ENCODE data around the gene PIK3CD. TPM values are rescaled to one million over a fixed set of nuclear protein-coding genes. Genes with fewer than 3 reads are reported as not detected.

PIK3CD gene
- 12.7 and 14.1 TPM in 2 replicates for total RNA-seq

GRCh38 chr1:9651565-9652378 lies at the start of gene PIK3CD:
Gene PIK3CD (plus strand): TSS chr1:9651731. CDS start chr1:9710456, 58,725 bp downstream.
- Histone ChIP-seq H4K20me1 (ENCODE audit: insufficient read depth, low read length) (no peaks in the 10 kb centered on the region), H3K27ac (ENCODE audit: low read depth, low read length) (no peak within 1 kb of the TSS), H3K79me2 (ENCODE audit: insufficient read depth, low read length) (no peaks in the 10 kb centered on the region), H3K36me3 (ENCODE audit: insufficient read depth, low read length) (no peaks in the 10 kb centered on the region), H3K4me3 (ENCODE audit: insufficient read depth, low read length) (peak within 1 kb of the TSS; percentile 59), H3K4me2 (ENCODE audit: insufficient read depth, low read length) (peak within 1 kb of the TSS; percentile 74), H3K4me1 (ENCODE audit: insufficient read depth, low read length) (peaks cover 4% of the 10 kb centered on the region), H3K9me3 (ENCODE audit: low read depth, low read length) (no peaks in the 10 kb centered on the region), H3K27me3 (ENCODE audit: insufficient read depth, low read length) (peaks cover 27% of the 10 kb centered on the region), H2AFZ (ENCODE audit: low read length) (peak within 1 kb of the TSS; percentile 29)
- no peak for TF ChIP-seq CTCF (IDR thresholded peaks at IDR 0.05; ENCODE audit: extremely low read depth, low read depth, low read length)
- DNase-seq (ENCODE audit: insufficient read length, low spot score, missing footprints): peak; percentile 85

GRCh38 chr1:9601942-9602793 lies 49.4 kb upstream of the PIK3CD start:
- DNase-seq (ENCODE audit: insufficient read length, low spot score, missing footprints): peak; percentile 69
- Histone ChIP-seq H3K4me2 (ENCODE audit: insufficient read depth, low read length) (no peak overlapping the region), H3K79me2 (ENCODE audit: insufficient read depth, low read length) (no peaks in the 10 kb centered on the region), H3K9me3 (ENCODE audit: low read depth, low read length) (no peaks in the 10 kb centered on the region), H3K27me3 (ENCODE audit: insufficient read depth, low read length) (no peaks in the 10 kb centered on the region), H3K36me3 (ENCODE audit: insufficient read depth, low read length) (peaks cover 18% of the 10 kb centered on the region), H3K4me1 (ENCODE audit: insufficient read depth, low read length) (no peaks in the 10 kb centered on the region), H2AFZ (ENCODE audit: low read length) (no peak overlapping the region), H3K27ac (ENCODE audit: low read depth, low read length) (no peak overlapping the region), H4K20me1 (ENCODE audit: insufficient read depth, low read length) (no peaks in the 10 kb centered on the region), H3K4me3 (ENCODE audit: insufficient read depth, low read length) (no peak overlapping the region)
- no peak for TF ChIP-seq CTCF (IDR thresholded peaks at IDR 0.05; ENCODE audit: extremely low read depth, low read depth, low read length)

DNA sequence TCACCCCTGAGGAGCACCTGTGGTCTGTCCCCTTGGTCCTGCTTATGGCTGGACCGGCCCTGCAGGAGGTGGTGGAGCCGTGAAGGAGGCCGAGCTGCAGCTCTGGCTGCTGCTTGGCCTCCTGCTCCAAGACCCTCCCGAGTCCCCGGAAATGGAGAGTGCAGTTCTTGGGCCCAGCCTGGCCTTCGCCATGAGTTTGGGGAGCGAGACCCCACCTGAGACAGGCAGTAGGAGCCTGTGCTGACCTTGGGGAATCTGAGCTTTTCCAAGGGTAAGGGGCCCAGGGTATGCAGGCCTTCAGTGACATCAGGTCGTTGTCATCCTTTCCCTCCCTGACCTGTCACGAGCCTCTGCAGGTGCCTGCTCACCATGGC lies 48.8 kb upstream of the PIK3CD start:
- Histone ChIP-seq H3K4me3 (ENCODE audit: insufficient read depth, low read length) (no peak overlapping the region), H3K27me3 (ENCODE audit: insufficient read depth, low read length) (no peaks in the 10 kb centered on the region), H3K9me3 (ENCODE audit: low read depth, low read length) (no peaks in the 10 kb centered on the region), H3K36me3 (ENCODE audit: insufficient read depth, low read length) (peaks cover 18% of the 10 kb centered on the region), H3K4me2 (ENCODE audit: insufficient read depth, low read length) (no peak overlapping the region), H2AFZ (ENCODE audit: low read length) (no peak overlapping the region), H3K4me1 (ENCODE audit: insufficient read depth, low read length) (no peaks in the 10 kb centered on the region), H3K79me2 (ENCODE audit: insufficient read depth, low read length) (no peaks in the 10 kb centered on the region), H3K27ac (ENCODE audit: low read depth, low read length) (no peak overlapping the region), H4K20me1 (ENCODE audit: insufficient read depth, low read length) (no peaks in the 10 kb centered on the region)
- DNase-seq (ENCODE audit: insufficient read length, low spot score, missing footprints): peak; percentile 80
- no peak for TF ChIP-seq CTCF (IDR thresholded peaks at IDR 0.05; ENCODE audit: extremely low read depth, low read depth, low read length)

GRCh38 chr1:9603307-9603706 lies 48.2 kb upstream of the PIK3CD start:
- H3K4me1 ChIP-seq (ENCODE audit: insufficient read depth, low read length): no peaks in the 10 kb centered on the region
- H3K4me2 ChIP-seq (ENCODE audit: insufficient read depth, low read length): no peak overlapping the region
- no peak for TF ChIP-seq CTCF (IDR thresholded peaks at IDR 0.05; ENCODE audit: extremely low read depth, low read depth, low read length)
- no peaks in the 10 kb centered on the region for H3K27me3 ChIP-seq (ENCODE audit: insufficient read depth, low read length)
- H3K4me3 ChIP-seq (ENCODE audit: insufficient read depth, low read length): no peak overlapping the region
- H4K20me1 ChIP-seq (ENCODE audit: insufficient read depth, low read length): no peaks in the 10 kb centered on the region
- H3K9me3 ChIP-seq (ENCODE audit: low read depth, low read length): no peaks in the 10 kb centered on the region
- no peaks in the 10 kb centered on the region for H3K79me2 ChIP-seq (ENCODE audit: insufficient read depth, low read length)
- H3K27ac ChIP-seq (ENCODE audit: low read depth, low read length): no peak overlapping the region
- peaks cover 18% of the 10 kb centered on the region for H3K36me3 ChIP-seq (ENCODE audit: insufficient read depth, low read length)
- DNase-seq (ENCODE audit: insufficient read length, low spot score, missing footprints): peak; percentile 62
- no peak overlapping the region for H2AFZ ChIP-seq (ENCODE audit: low read length)

All from osteoblast (primary cell).